ENCODE measurements around the gene CPT2.

GRCh38 chr1:53210352-53210751 is 13.7 kb downstream of the CPT2 start:
- no peak for TF ChIP-seq CTCF (IDR thresholded peaks at IDR 0.05)
- TF ChIP-seq POLR2A (IDR thresholded peaks at IDR 0.05) = no peak
